ENCODE data around the gene ITPKC.

GRCh38 chr19:40717880-40718773 lies 1.2 kb downstream of the ITPKC start:
- no peak for TF ChIP-seq CEBPB (IDR thresholded peaks at IDR 0.05; ENCODE audit: borderline replicate concordance in 1 of 2, low read depth in 2 of 2, low read length in 2 of 2)
- TF ChIP-seq KAT2A (conservative IDR thresholded peaks at IDR 0.05; ENCODE audit: control insufficient read depth, low read depth, low read length): no peak
- no peak for TF ChIP-seq SMARCA5 (IDR thresholded peaks at IDR 0.05)
- TF ChIP-seq ZNF207 (IDR thresholded peaks at IDR 0.05; ENCODE audit: borderline replicate concordance): no peak
- TF ChIP-seq POLR2A (IDR thresholded peaks at IDR 0.05; ENCODE audit: low read depth, low read length): no peak
- TF ChIP-seq, protein P1, sequence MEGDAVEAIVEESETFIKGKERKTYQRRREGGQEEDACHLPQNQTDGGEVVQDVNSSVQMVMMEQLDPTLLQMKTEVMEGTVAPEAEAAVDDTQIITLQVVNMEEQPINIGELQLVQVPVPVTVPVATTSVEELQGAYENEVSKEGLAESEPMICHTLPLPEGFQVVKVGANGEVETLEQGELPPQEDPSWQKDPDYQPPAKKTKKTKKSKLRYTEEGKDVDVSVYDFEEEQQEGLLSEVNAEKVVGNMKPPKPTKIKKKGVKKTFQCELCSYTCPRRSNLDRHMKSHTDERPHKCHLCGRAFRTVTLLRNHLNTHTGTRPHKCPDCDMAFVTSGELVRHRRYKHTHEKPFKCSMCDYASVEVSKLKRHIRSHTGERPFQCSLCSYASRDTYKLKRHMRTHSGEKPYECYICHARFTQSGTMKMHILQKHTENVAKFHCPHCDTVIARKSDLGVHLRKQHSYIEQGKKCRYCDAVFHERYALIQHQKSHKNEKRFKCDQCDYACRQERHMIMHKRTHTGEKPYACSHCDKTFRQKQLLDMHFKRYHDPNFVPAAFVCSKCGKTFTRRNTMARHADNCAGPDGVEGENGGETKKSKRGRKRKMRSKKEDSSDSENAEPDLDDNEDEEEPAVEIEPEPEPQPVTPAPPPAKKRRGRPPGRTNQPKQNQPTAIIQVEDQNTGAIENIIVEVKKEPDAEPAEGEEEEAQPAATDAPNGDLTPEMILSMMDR (IDR thresholded peaks at IDR 0.05 in 2 of 3, conservative IDR thresholded peaks at IDR 0.05 in 1 of 3; ENCODE audit: control insufficient read depth in 2 of 3, extremely low read depth in 1 of 3, insufficient read depth in 1 of 3, low read depth in 3 of 3, low read length in 3 of 3): no peak
- no peak for TF ChIP-seq USF2 (IDR thresholded peaks at IDR 0.05; ENCODE audit: borderline replicate concordance, low read depth, low read length)
- no peak for TF ChIP-seq EGR1 (IDR thresholded peaks at IDR 0.05; ENCODE audit: borderline replicate concordance in 1 of 2, low read depth in 2 of 2, low read length in 2 of 2)
- no peak for TF ChIP-seq EZH2 (IDR thresholded peaks at IDR 0.05; ENCODE audit: borderline replicate concordance, control insufficient read depth, low read depth, low read length)
- TF ChIP-seq SMC3 (IDR thresholded peaks at IDR 0.05; ENCODE audit: borderline replicate concordance, low read length): no peak
- no peak for TF ChIP-seq BHLHE40 (IDR thresholded peaks at IDR 0.05; ENCODE audit: borderline replicate concordance in 1 of 2, low read depth in 2 of 2, low read length in 1 of 2)
- TF ChIP-seq NR2C1 (IDR thresholded peaks at IDR 0.05): no peak
- TF ChIP-seq SIN3A (IDR thresholded peaks at IDR 0.05; ENCODE audit: low read depth, low read length): no peak
- no peak for TF ChIP-seq CHD2 (IDR thresholded peaks at IDR 0.05; ENCODE audit: borderline replicate concordance, low read depth, low read length)

Data from GM12878 (cell line).